CD4-positive, alpha-beta T cell (primary cell): ENCODE measurements around the gene SMYD3. TPM values are rescaled to one million over a fixed set of nuclear protein-coding genes. Genes with fewer than 3 reads are reported as not detected.

Experiments
- ATAC-seq: fragments of 200-7000 bp; cut with Tn5 transposase; one replicate; pipeline ENCODE4 v1.10.0; 2022; ENCODE audit warnings: mild to moderate bottlenecking; ENCODE audit not compliant: poor library complexity
- CTCF ChIA-PET: fragments of 350-600 bp; sonication (Branson Sonifier 250); formaldehyde crosslinking; loops from one replicate; lab custom pipeline; 2021; ENCODE audit warnings: antibody characterized with exemption, inconsistent platforms; lab: Charles Lee
- POLR2A ChIA-PET: fragments of 350-600 bp; sonication (Branson Sonifier 250); formaldehyde crosslinking; loops from one replicate; lab custom pipeline; 2021; ENCODE audit warnings: antibody characterized with exemption, inconsistent platforms; lab: Charles Lee
- DNase-seq, 14 experiments: peaks; one replicate each; pipeline ENCODE4 v3.0.0-alpha.2; 2013 to 2020; ENCODE audit warnings: mixed read lengths in 2 of 14
- H3K27ac ChIP-seq, 2 donors: one replicate each; pipeline versions ENCODE4 v1.5.1 to v1.7.0; 2013; ENCODE audit warnings: low read length in 2 of 2, low read depth in 1 of 2, mild to moderate bottlenecking in 1 of 2
- H3K27me3 ChIP-seq, 2 experiments: 1 replicate in 1 of 2; 2 replicates in 1 of 2; pipeline versions ENCODE4 v1.6.1 to v1.7.0; 2013; ENCODE audit warnings: low read length in 2 of 2, control low read depth in 1 of 2, mild to moderate bottlenecking in 1 of 2, moderate library complexity in 1 of 2; ENCODE audit not compliant: insufficient read depth in 2 of 2, control insufficient read depth in 1 of 2
- H3K36me3 ChIP-seq: one replicate; pipeline ENCODE4 v1.6.1; 2013; ENCODE audit warnings: low read length, control low read depth; ENCODE audit not compliant: insufficient read depth
- H3K4me1 ChIP-seq: one replicate; pipeline ENCODE4 v1.6.1; 2013; ENCODE audit warnings: low read length, control low read depth; ENCODE audit not compliant: insufficient read depth
- H3K4me3 ChIP-seq: one replicate; pipeline ENCODE4 v1.5.1; 2013; ENCODE audit warnings: mild to moderate bottlenecking, low read length, moderate library complexity
- H3K9me3 ChIP-seq, 2 experiments: 1 replicate in 1 of 2; 2 replicates in 1 of 2; pipeline versions ENCODE4 v1.6.1 to v1.7.0; 2013; ENCODE audit warnings: low read length in 2 of 2, mild to moderate bottlenecking in 2 of 2, control low read depth in 1 of 2, moderate library complexity in 1 of 2; ENCODE audit not compliant: control insufficient read depth in 1 of 2, insufficient read depth in 1 of 2
- H3K27ac Mint-ChIP-seq: one replicate; pipeline ENCODE4 v1.8.0; 2020; ENCODE audit warnings: mixed read lengths
- H3K27me3 Mint-ChIP-seq: one replicate; pipeline ENCODE4 v1.8.0; 2021; ENCODE audit warnings: mixed read lengths
- H3K36me3 Mint-ChIP-seq: one replicate; pipeline ENCODE4 v1.8.0; 2021; ENCODE audit warnings: low read depth, mixed read lengths
- H3K4me1 Mint-ChIP-seq: one replicate; pipeline ENCODE4 v1.8.0; 2021; ENCODE audit warnings: low read depth, mixed read lengths
- H3K4me3 Mint-ChIP-seq: one replicate; pipeline ENCODE4 v1.8.0; 2020; ENCODE audit warnings: mild to moderate bottlenecking, mixed read lengths
- H3K9me3 Mint-ChIP-seq: one replicate; pipeline ENCODE4 v1.8.0; 2020; ENCODE audit warnings: mixed read lengths
- CTCF ChIP-seq: fragments of 200-600 bp; IDR thresholded peaks from one replicate; pipeline ENCODE4 v1.8.0; 2022; ENCODE audit warnings: antibody characterized with exemption, mild to moderate bottlenecking
- intact Hi-C, 2 experiments: fragments of 100-400 bp; cut with DNase I in 1 of 2; cut with micrococcal nuclease in 1 of 2; formaldehyde crosslinking; loops; one replicate each; pipeline versions ENCODE4 v1.15.1 to v1.9.0; 2023 to 2025; cut with DNase I, micrococcal nuclease
- total RNA-seq, 174 experiments: library from RNA in 2 of 174; stranded (reverse) in 2 of 174; gene quantifications; one replicate each; pipeline ENCODE4 v1.2.3 and lab custom pipeline; 2021 to 2026

Gene SMYD3
- total RNA-seq, 2 experiments from 2014 or later = 18.8 to 19.6 TPM

- ATAC-seq (no peak), DNase-seq (no peak)
- ChIA-PET CTCF (no interaction called here), POLR2A (no interaction called here)
- no peaks in the 10 kb centered on the region for H3K4me1 Mint-ChIP-seq
- no peaks in the 10 kb centered on the region for H3K27me3 ChIP-seq
- no peaks in the 10 kb centered on the region for H3K9me3 Mint-ChIP-seq
- no peak overlapping the region for H3K4me3 Mint-ChIP-seq
- intact Hi-C loops = no loop called here
- no peak overlapping the region for H3K4me3 ChIP-seq
- no peak for TF ChIP-seq CTCF
- no peak overlapping the region for H3K27ac ChIP-seq
- peaks cover 5% of the 10 kb centered on the region for H3K36me3 Mint-ChIP-seq
- no peaks in the 10 kb centered on the region for H3K36me3 ChIP-seq
- no peak overlapping the region for H3K27ac Mint-ChIP-seq
- no peaks in the 10 kb centered on the region for H3K9me3 ChIP-seq
- no peaks in the 10 kb centered on the region for H3K27me3 Mint-ChIP-seq
- no peaks in the 10 kb centered on the region for H3K4me1 ChIP-seq
Measured at GRCh38 chr1:246304484-246305259, 202.4 kb downstream of the SMYD3 start.

GRCh38 chr1:246302711-246303317 lies 204.3 kb downstream of the SMYD3 start:
- Mint-ChIP-seq H3K9me3 (no peaks in the 10 kb centered on the region), H3K36me3 (peaks cover 5% of the 10 kb centered on the region), H3K27me3 (no peaks in the 10 kb centered on the region), H3K4me3 (no peak overlapping the region), H3K27ac (no peak overlapping the region), H3K4me1 (no peaks in the 10 kb centered on the region)
- H3K4me1 ChIP-seq = no peaks in the 10 kb centered on the region
- CTCF ChIA-PET = no interaction called here
- H3K27me3 ChIP-seq = no peaks in the 10 kb centered on the region
- POLR2A ChIA-PET = no interaction called here
- no peak for DNase-seq
- intact Hi-C loops = no loop called here
- H3K4me3 ChIP-seq = no peak overlapping the region
- H3K36me3 ChIP-seq = no peaks in the 10 kb centered on the region
- no peak for ATAC-seq
- H3K27ac ChIP-seq = no peak overlapping the region
- H3K9me3 ChIP-seq = no peaks in the 10 kb centered on the region
- no peak for TF ChIP-seq CTCF

- H3K27ac Mint-ChIP-seq = no peak overlapping the region
- no peaks in the 10 kb centered on the region for H3K9me3 Mint-ChIP-seq
- H3K27ac ChIP-seq = no peak overlapping the region
- no peaks in the 10 kb centered on the region for H3K4me1 Mint-ChIP-seq
- no peak for TF ChIP-seq CTCF
- H3K9me3 ChIP-seq = no peaks in the 10 kb centered on the region
- CTCF ChIA-PET = no interaction called here
- no peak overlapping the region for H3K4me3 ChIP-seq
- POLR2A ChIA-PET = no interaction called here
- DNase-seq = no peak
- H3K27me3 ChIP-seq = no peaks in the 10 kb centered on the region
- ATAC-seq = no peak
- no peaks in the 10 kb centered on the region for H3K4me1 ChIP-seq
- no peaks in the 10 kb centered on the region for H3K27me3 Mint-ChIP-seq
- peaks cover 5% of the 10 kb centered on the region for H3K36me3 Mint-ChIP-seq
- intact Hi-C loops = no loop called here
- H3K4me3 Mint-ChIP-seq = no peak overlapping the region
- no peaks in the 10 kb centered on the region for H3K36me3 ChIP-seq
Measured at GRCh38 chr1:246302251-246302625, 204.8 kb downstream of the SMYD3 start.
